PFSK-1 (cell line): ENCODE measurements around the gene STAG1.

ENCODE experiments used
- FOXP2 ChIP-seq: optimal IDR thresholded peaks from 2 replicates; pipeline ENCODE3; 2011; ENCODE audit warnings: borderline replicate concordance, control low read depth, inconsistent platforms; ENCODE audit not compliant: insufficient read depth; ENCODE audit errors: extremely low read length, extremely low read depth
- POLR2AphosphoS5 ChIP-seq: IDR thresholded peaks from 2 replicates; pipeline ENCODE4 v1.6.1; 2012; ENCODE audit warnings: low read depth, mild to moderate bottlenecking, control low read depth, low read length, moderate library complexity
- REST ChIP-seq, 2 experiments: IDR thresholded peaks; 2 replicates each; pipeline versions ENCODE4 v1.6.1 to v1.8.0; 2011 to 2012; ENCODE audit warnings: low read depth in 2 of 2, low read length in 2 of 2, control low read depth in 1 of 2, inconsistent platforms in 1 of 2, mild to moderate bottlenecking in 1 of 2, moderate library complexity in 1 of 2; ENCODE audit not compliant: insufficient read depth in 1 of 2
- SIN3A ChIP-seq: IDR thresholded peaks from 2 replicates; pipeline ENCODE4 v1.6.1; 2012; ENCODE audit warnings: mild to moderate bottlenecking, low read length, moderate library complexity, borderline replicate concordance; ENCODE audit not compliant: insufficient read depth
- TAF1 ChIP-seq: IDR thresholded peaks from 2 replicates; pipeline ENCODE4 v1.6.1; 2012; ENCODE audit warnings: low read length, control low read depth, borderline replicate concordance; ENCODE audit not compliant: insufficient read depth

GRCh38 chr3:136476280-136476679, 275.9 kb downstream of the STAG1 start:
- TF ChIP-seq TAF1, result no peak
- no peak for TF ChIP-seq REST (IDR thresholded peaks at IDR 0.05; ENCODE audit: insufficient read depth in 1 of 2, low read depth in 2 of 2, low read length in 2 of 2)
- no peak for TF ChIP-seq POLR2AphosphoS5
- TF ChIP-seq SIN3A, result no peak
- no peak for TF ChIP-seq FOXP2
